Sigmoid colon (tissue), 7 donors: ENCODE measurements around the gene SLC51B. TPM values are rescaled to one million over a fixed set of nuclear protein-coding genes. Genes with fewer than 3 reads are reported as not detected.
"Not testable (repeated sequence)": the region's sequence is repeated elsewhere in the genome, so short reads cannot be mapped to it uniquely, and the experiment has no call there.

Source experiments
- DNase-seq: peaks from one replicate; pipeline ENCODE4 v3.0.0-alpha.2; 2019
- H3K27ac ChIP-seq, 4 donors: fragments of 200-600 bp; sonication (generic); one replicate each; pipeline ENCODE4 v1.5.1; 2016 to 2019; ENCODE audit warnings: mild to moderate bottlenecking in 1 of 4
- H3K27me3 ChIP-seq, 3 donors: fragments of 200-600 bp; sonication (generic); one replicate each; pipeline ENCODE4 v1.5.1; 2019; ENCODE audit warnings: mild to moderate bottlenecking in 1 of 3
- H3K36me3 ChIP-seq, 4 donors: fragments of 200-600 bp; sonication (generic); one replicate each; pipeline ENCODE4 v1.5.1; 2016 to 2019
- H3K4me1 ChIP-seq, 4 donors: fragments of 200-600 bp; sonication (generic); one replicate each; pipeline ENCODE4 v1.5.1; 2017 to 2019
- H3K4me3 ChIP-seq, 4 donors: fragments of 200-600 bp; sonication (generic); one replicate each; pipeline ENCODE4 v1.5.1; 2017 to 2019; ENCODE audit warnings: mild to moderate bottlenecking in 2 of 4, moderate library complexity in 1 of 4
- H3K9me3 ChIP-seq, 4 donors: fragments of 200-600 bp in 3 of 4; sonication (generic) in 3 of 4; one replicate each; pipeline versions ENCODE4 v1.5.1 to v1.6.1; 2013 to 2019
- EP300 ChIP-seq, 4 donors: sonication (generic); formaldehyde crosslinking; IDR thresholded peaks; one replicate each; pipeline ENCODE4 v1.6.1; 2017; ENCODE audit warnings: antibody characterized with exemption in 4 of 4
- POLR2A ChIP-seq, 2 donors: fragments of 450-650 bp; IDR thresholded peaks; one replicate each; pipeline ENCODE4 v1.6.1; 2016; ENCODE audit warnings: antibody characterized with exemption in 2 of 2, mild to moderate bottlenecking in 2 of 2, moderate library complexity in 2 of 2
- POLR2AphosphoS5 ChIP-seq, 4 donors: sonication (generic); formaldehyde crosslinking; IDR thresholded peaks; one replicate each; pipeline ENCODE4 v1.6.1; 2017; ENCODE audit warnings: antibody characterized with exemption in 4 of 4
- WGBS, 2 donors: extraction: QIAGEN DNeasy Blood & Tissue Kit; methylation state at CpG; one replicate each; pipeline ENCODE4 v1.1.7; 2013; 5-methylcytosine and 5-hydroxymethylcytosine counted together
- intact Hi-C: fragments of 100-400 bp; cut with DNase I; formaldehyde crosslinking; loops from one replicate; pipeline ENCODE4 v1.15.1; 2023
- polyA plus RNA-seq, 3 donors: library from polyadenylated mRNA; stranded (reverse); fragments of 200-250 nt; gene quantifications; one replicate each; pipeline ENCODE4 v1.2.3, GENCODE V29; 2013
- total RNA-seq, 4 donors: library from RNA; depleted of rRNA; stranded (reverse); fragments of >200 nt; gene quantifications; one replicate each; pipeline ENCODE4 v1.1.0, GENCODE V29; 2016
- TF ChIP-seq, protein P1 (sequence below), 4 experiments: fragments of 450-650 bp in 3 of 4; fragments of 200-600 bp in 1 of 4; IDR thresholded peaks; one replicate each; pipeline ENCODE4 v1.5.1; 2016 to 2019; ENCODE audit warnings: antibody characterized with exemption in 4 of 4, mild to moderate bottlenecking in 3 of 4, moderate library complexity in 2 of 4
- donor health status: healthy with polysubstance abuse.
- donor health status: Bipolar disorder and iron deficiency.
- donor health status: healthy.

Gene SLC51B
- total and polyA plus RNA-seq, 7 donors = 76.3 to 92.5 (median 77.0) TPM; not detected in 4

DNA sequence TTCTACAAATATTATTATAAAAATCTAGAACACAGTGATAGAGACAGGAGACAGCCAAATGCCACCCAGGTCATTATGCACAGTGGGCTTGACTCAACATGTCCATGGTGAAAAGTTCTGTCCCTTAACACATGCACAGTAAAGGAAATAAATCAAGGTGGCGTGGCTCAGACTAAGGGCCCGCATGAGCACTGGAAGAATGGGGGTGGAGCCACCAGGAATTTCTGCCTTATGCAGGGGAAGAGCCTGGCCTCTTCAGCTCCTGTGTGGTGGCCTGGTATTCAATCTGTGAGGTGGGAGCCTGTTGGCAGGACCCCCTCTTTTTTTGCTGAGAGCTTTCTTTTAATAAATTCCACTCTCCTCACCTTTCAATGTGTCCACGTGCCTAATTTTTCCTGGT lies 38.3 kb upstream of the SLC51B start:
- no peaks in the 10 kb centered on the region for H3K9me3 ChIP-seq
- intact Hi-C loops = no loop called here
- DNase-seq = no peak
- H3K27ac ChIP-seq = no peak overlapping the region
- peaks cover 0 to 53% (median 6%) of the 10 kb centered on the region in 4 donors for H3K36me3 ChIP-seq
- H3K4me1 ChIP-seq = no peaks in the 10 kb centered on the region
- no peaks in the 10 kb centered on the region for H3K27me3 ChIP-seq
- 92 to 93% methylated on average over 3 of the region's 3 CpGs for WGBS, 2 donors
- TF ChIP-seq POLR2A (IDR thresholded peaks at IDR 0.05) (no peak), EP300 (IDR thresholded peaks at IDR 0.05) (no peak)
- H3K4me3 ChIP-seq = no peak overlapping the region

DNA sequence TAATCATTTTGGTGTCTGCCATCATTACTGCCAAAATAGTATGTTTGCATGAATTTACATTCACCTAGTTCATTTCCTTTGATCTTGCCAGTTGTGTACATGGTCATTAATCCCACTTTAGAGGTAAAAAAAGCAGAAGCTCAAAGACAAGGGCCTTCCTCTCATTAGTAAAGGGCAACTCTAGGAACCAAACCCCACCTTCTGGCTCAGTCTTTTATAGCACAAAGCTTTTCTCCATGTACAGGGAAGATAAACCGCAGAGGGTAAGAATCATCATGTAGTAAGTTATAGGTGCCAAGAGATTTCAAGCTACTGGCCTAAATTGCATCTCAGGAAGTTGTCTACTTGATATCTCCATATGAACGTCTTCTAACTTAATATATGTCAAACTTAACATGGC lies 36.2 kb upstream of the SLC51B start:
- H3K27me3 ChIP-seq = no peaks in the 10 kb centered on the region
- H3K4me3 ChIP-seq = no peak overlapping the region
- intact Hi-C loops = no loop called here
- no peak for DNase-seq
- no peaks in the 10 kb centered on the region for H3K9me3 ChIP-seq
- peaks cover 3 to 54% (median 18%) of the 10 kb centered on the region in 4 donors for H3K36me3 ChIP-seq
- H3K27ac ChIP-seq = no peak overlapping the region
- TF ChIP-seq POLR2AphosphoS5 (IDR thresholded peaks at IDR 0.05) (no peak), POLR2A (IDR thresholded peaks at IDR 0.05) (no peak), EP300 (IDR thresholded peaks at IDR 0.05) (no peak)
- TF ChIP-seq, protein P1, sequence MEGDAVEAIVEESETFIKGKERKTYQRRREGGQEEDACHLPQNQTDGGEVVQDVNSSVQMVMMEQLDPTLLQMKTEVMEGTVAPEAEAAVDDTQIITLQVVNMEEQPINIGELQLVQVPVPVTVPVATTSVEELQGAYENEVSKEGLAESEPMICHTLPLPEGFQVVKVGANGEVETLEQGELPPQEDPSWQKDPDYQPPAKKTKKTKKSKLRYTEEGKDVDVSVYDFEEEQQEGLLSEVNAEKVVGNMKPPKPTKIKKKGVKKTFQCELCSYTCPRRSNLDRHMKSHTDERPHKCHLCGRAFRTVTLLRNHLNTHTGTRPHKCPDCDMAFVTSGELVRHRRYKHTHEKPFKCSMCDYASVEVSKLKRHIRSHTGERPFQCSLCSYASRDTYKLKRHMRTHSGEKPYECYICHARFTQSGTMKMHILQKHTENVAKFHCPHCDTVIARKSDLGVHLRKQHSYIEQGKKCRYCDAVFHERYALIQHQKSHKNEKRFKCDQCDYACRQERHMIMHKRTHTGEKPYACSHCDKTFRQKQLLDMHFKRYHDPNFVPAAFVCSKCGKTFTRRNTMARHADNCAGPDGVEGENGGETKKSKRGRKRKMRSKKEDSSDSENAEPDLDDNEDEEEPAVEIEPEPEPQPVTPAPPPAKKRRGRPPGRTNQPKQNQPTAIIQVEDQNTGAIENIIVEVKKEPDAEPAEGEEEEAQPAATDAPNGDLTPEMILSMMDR (IDR thresholded peaks at IDR 0.05) = no peak
- no peaks in the 10 kb centered on the region for H3K4me1 ChIP-seq
- 61 to 79% methylated on average over 2 of the region's 2 CpGs for WGBS, 2 donors

DNA sequence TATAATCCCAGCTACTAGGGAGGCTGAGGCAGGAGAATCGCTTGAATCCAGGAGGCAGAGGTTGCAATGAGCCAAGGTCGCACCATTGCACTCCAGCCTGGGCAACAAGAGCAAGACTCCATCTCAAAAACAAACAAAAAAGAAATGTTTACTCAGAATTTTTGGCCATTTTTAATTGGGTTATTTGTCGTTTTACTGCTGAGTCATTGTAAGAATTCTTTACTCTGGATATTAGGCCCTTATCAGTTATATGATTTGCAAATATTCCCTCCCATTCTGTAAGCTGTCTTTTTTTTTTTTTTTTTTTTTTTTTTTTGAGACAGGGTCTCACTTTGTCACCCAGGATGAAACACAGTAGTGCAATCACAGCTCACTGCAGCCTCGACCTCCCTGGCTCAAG lies 34.0 kb upstream of the SLC51B start:
- H3K4me3 ChIP-seq, H3K4me1 ChIP-seq, H3K27ac ChIP-seq, intact Hi-C loops, DNase-seq, H3K9me3 ChIP-seq, H3K27me3 ChIP-seq: not testable (repeated sequence)
- WGBS, 2 donors = 80 to 89% methylated on average over 4 of the region's 4 CpGs
- peaks cover 13 to 55% (median 28%) of the 10 kb centered on the region in 4 donors for H3K36me3 ChIP-seq

DNA sequence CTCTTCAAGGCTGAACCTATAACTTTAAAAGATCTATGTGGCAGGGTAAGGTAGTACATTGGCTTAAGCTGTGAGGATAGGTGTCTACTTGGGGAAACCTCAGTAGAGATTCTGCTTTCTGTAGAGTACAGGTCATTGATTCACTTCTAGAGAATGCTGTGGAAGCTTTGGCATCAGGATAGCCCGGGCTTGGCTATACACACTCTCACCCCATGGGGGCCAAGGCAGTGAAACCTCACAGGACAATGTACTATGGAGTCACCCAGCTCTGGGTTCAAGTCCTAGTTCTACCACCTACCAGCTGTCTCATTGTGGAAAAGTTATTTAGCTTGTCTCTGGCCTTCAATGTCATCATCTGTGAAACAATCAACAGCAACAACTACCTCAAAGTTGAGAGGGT lies 24.8 kb upstream of the SLC51B start:
- Histone ChIP-seq H3K27me3 (no peaks in the 10 kb centered on the region), H3K4me3 (no peak overlapping the region), H3K27ac (no peak overlapping the region), H3K4me1 (no peaks in the 10 kb centered on the region), H3K36me3 (peaks cover 10 to 92% (median 26%) of the 10 kb centered on the region in 4 donors), H3K9me3 (no peaks in the 10 kb centered on the region)
- WGBS, 2 donors = 87 to 89% methylated on average over 1 of the region's 1 CpG
- intact Hi-C loops = no loop called here
- DNase-seq = no peak
- no peak for TF ChIP-seq EP300 (IDR thresholded peaks at IDR 0.05)
- no peak for TF ChIP-seq POLR2AphosphoS5 (IDR thresholded peaks at IDR 0.05)
- TF ChIP-seq, protein P1 (IDR thresholded peaks at IDR 0.05) = no peak
- no peak for TF ChIP-seq POLR2A (IDR thresholded peaks at IDR 0.05)

DNA sequence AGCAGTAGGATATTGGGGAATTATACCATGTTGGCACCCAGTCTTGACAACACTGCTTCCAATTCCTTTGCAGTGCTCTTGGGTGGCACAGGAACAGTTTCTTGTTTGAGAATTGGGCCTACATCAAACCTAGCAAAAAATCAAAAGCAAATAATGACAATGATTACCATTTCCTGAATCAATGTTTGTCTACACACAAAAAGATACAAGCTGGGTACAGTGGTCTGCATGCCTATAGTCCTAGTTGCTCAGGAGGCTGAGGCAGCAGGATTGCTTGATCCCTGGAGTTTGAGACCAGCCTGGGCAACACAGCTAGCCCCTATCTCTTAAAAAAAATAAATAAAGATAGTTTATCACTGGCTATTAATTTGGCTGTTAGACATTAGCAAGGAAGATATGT lies 23.7 kb upstream of the SLC51B start:
- no peak for DNase-seq
- Histone ChIP-seq H3K27ac (no peak overlapping the region), H3K4me3 (no peak overlapping the region), H3K36me3 (peaks cover 4 to 92% (median 21%) of the 10 kb centered on the region in 4 donors), H3K9me3 (no peaks in the 10 kb centered on the region), H3K4me1 (no peaks in the 10 kb centered on the region), H3K27me3 (no peaks in the 10 kb centered on the region)
- intact Hi-C loops = no loop called here
- TF ChIP-seq EP300 (IDR thresholded peaks at IDR 0.05) (no peak), POLR2A (IDR thresholded peaks at IDR 0.05) (no peak), POLR2AphosphoS5 (IDR thresholded peaks at IDR 0.05) (no peak)
- TF ChIP-seq, protein P1 (IDR thresholded peaks at IDR 0.05) = no peak

DNA sequence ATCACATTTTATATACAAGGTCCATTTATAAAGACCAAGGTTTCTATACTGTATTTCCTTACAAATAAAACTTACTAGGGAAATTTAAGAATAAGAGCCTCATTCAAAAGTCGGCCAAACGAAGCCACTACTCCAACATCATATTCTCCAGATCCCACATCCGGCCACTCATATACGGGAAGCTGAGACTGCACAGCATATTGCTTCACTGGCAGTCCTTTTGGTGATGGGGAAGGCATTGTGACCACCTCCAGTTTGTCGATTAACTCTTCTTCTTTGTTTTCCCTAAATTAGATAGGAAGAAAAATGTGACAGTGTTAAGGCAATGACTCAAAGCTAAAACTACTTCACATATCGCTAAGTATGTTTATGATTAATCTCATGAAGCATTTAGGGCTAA lies 18.4 kb upstream of the SLC51B start:
- intact Hi-C loops = no loop called here

More for the DNA sequence above, 18.4 kb upstream of the SLC51B start:
- TF ChIP-seq POLR2AphosphoS5 (IDR thresholded peaks at IDR 0.05) = no peak
- no peak for TF ChIP-seq POLR2A (IDR thresholded peaks at IDR 0.05)
- DNase-seq = no peak
- H3K9me3 ChIP-seq = no peaks in the 10 kb centered on the region
- no peaks in the 10 kb centered on the region for H3K27me3 ChIP-seq
- 92% methylated on average over 6 of the region's 6 CpGs for WGBS, 2 donors
- H3K4me1 ChIP-seq = peaks cover 0 to 13% (median 11%) of the 10 kb centered on the region in 4 donors
- peaks cover 0 to 43% (median 15%) of the 10 kb centered on the region in 4 donors for H3K36me3 ChIP-seq
- no peak overlapping the region for H3K27ac ChIP-seq
- no peak overlapping the region for H3K4me3 ChIP-seq
